HEK293T (cell line): Measurements from ENCODE around the gene SETDB2.

Experiments
- BHLHE40 ChIP-seq: fragments of 450-650 bp; IDR thresholded peaks from 2 replicates; pipeline ENCODE4 v1.6.1; 2016; ENCODE audit warnings: mild to moderate bottlenecking, moderate library complexity, borderline replicate concordance
- ELF4 ChIP-seq: fragments of 450-650 bp; IDR thresholded peaks from 2 replicates; pipeline ENCODE4 v1.6.1; 2017; ENCODE audit warnings: antibody characterized with exemption
- FOXA1 ChIP-seq: fragments of 450-650 bp; IDR thresholded peaks from 2 replicates; pipeline ENCODE4 v1.6.1; 2016; ENCODE audit warnings: mild to moderate bottlenecking
- FOXK2 ChIP-seq: fragments of 450-650 bp; IDR thresholded peaks from 2 replicates; pipeline ENCODE4 v1.6.1; 2016; ENCODE audit warnings: mild to moderate bottlenecking
- FOXM1 ChIP-seq: fragments of 450-650 bp; IDR thresholded peaks from 2 replicates; pipeline ENCODE4 v1.6.1; 2017; ENCODE audit warnings: mild to moderate bottlenecking, borderline replicate concordance
- HDGF ChIP-seq: fragments of 450-650 bp; IDR thresholded peaks from 2 replicates; pipeline ENCODE4 v1.6.1; 2017; ENCODE audit warnings: antibody characterized with exemption, borderline replicate concordance
- LEF1 ChIP-seq: fragments of 450-650 bp; IDR thresholded peaks from 2 replicates; pipeline ENCODE4 v1.6.1; 2017; ENCODE audit warnings: mild to moderate bottlenecking, borderline replicate concordance
- SP1 ChIP-seq: fragments of 450-650 bp; IDR thresholded peaks from 2 replicates; pipeline ENCODE4 v1.6.1; 2017
- SUZ12 ChIP-seq: fragments of 450-650 bp; IDR thresholded peaks from 2 replicates; pipeline ENCODE4 v1.6.1; 2016; ENCODE audit warnings: mild to moderate bottlenecking
- TARDBP ChIP-seq: fragments of 450-650 bp; IDR thresholded peaks from 2 replicates; pipeline ENCODE4 v1.6.1; 2016
- TF ChIP-seq, protein P1 (sequence below): fragments of 450-650 bp; IDR thresholded peaks from 2 replicates; pipeline ENCODE4 v1.6.1; 2016

- TF ChIP-seq SUZ12 = no peak
- TF ChIP-seq FOXM1 = no peak
- TF ChIP-seq, protein P1, sequence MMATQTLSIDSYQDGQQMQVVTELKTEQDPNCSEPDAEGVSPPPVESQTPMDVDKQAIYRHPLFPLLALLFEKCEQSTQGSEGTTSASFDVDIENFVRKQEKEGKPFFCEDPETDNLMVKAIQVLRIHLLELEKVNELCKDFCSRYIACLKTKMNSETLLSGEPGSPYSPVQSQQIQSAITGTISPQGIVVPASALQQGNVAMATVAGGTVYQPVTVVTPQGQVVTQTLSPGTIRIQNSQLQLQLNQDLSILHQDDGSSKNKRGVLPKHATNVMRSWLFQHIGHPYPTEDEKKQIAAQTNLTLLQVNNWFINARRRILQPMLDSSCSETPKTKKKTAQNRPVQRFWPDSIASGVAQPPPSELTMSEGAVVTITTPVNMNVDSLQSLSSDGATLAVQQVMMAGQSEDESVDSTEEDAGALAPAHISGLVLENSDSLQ = no peak
- TF ChIP-seq ELF4 = no peak
- TF ChIP-seq SP1 = no peak
- no peak for TF ChIP-seq BHLHE40
- TF ChIP-seq HDGF = no peak
- TF ChIP-seq FOXA1 = no peak
- TF ChIP-seq TARDBP = no peak
- TF ChIP-seq LEF1 = no peak
- TF ChIP-seq FOXK2 = no peak
Measured at GRCh38 chr13:49443357-49443703, 744 bp upstream of the SETDB2 start.
